Prostate gland (tissue), 2 donors: ENCODE data around the gene LRPPRC. TPM values are rescaled to one million over a fixed set of nuclear protein-coding genes. Genes with fewer than 3 reads are reported as not detected.

Experiments used
- DNase-seq: peaks from one replicate; pipeline ENCODE4 v3.0.0-alpha.2; 2019; ENCODE audit warnings: low spot score
- H3K27ac ChIP-seq, 2 donors: fragments of 200-600 bp; sonication (generic); 2 replicates each; pipeline ENCODE4 v1.5.1; 2017 to 2019
- H3K27me3 ChIP-seq: fragments of 200-600 bp; sonication (generic); replicated peaks from 2 replicates; pipeline ENCODE4 v1.5.1; 2019; ENCODE audit not compliant: insufficient read depth
- H3K36me3 ChIP-seq, 2 donors: fragments of 200-600 bp; sonication (generic); 1 replicate in 1 of 2; 2 replicates in 1 of 2; pipeline versions ENCODE4 v1.5.1 to v1.8.1; 2017 to 2019
- H3K4me1 ChIP-seq: fragments of 200-600 bp; sonication (generic); replicated peaks from 2 replicates; pipeline ENCODE4 v1.5.1; 2019
- H3K4me3 ChIP-seq, 2 donors: fragments of 200-600 bp; sonication (generic); 2 replicates each; pipeline ENCODE4 v1.5.1; 2017 to 2019
- H3K9me3 ChIP-seq: fragments of 200-600 bp; sonication (generic); 2 replicates; pipeline ENCODE4 v1.5.1; 2017
- POLR2A ChIP-seq: fragments of 450-650 bp; IDR thresholded peaks from one replicate; pipeline ENCODE4 v1.6.1; 2016; ENCODE audit warnings: antibody characterized with exemption, mild to moderate bottlenecking
- POLR2AphosphoS5 ChIP-seq: sonication (generic); formaldehyde crosslinking; IDR thresholded peaks from one replicate; pipeline ENCODE4 v1.6.1; 2017; ENCODE audit warnings: antibody characterized with exemption
- WGBS: methylation state at CpG from one replicate; pipeline ENCODE4 v1.1.5; 2018; 5-methylcytosine and 5-hydroxymethylcytosine counted together
- intact Hi-C: fragments of 100-400 bp; cut with DNase I; formaldehyde crosslinking; loops from one replicate; pipeline ENCODE4 v1.14.2; 2022
- small RNA-seq, 2 donors: library from RNA; depleted of rRNA; stranded (forward); fragments of <200 nt; gene quantifications; one replicate each; pipeline ENCODE3, GENCODE V24; 2016
- total RNA-seq, 2 donors: library from RNA; depleted of rRNA; stranded (reverse); fragments of >200 nt; gene quantifications; one replicate each; pipeline ENCODE4 v1.1.0, GENCODE V29; 2016
- TF ChIP-seq, protein P1 (sequence below), 4 experiments: fragments of 200-600 bp in 2 of 4; fragments of 450-650 bp in 2 of 4; sonication (generic) in 2 of 4; IDR thresholded peaks; 1 replicate in 3 of 4; 2 replicates in 1 of 4; pipeline ENCODE4 v1.5.1; 2016 to 2019; ENCODE audit warnings: antibody characterized with exemption in 4 of 4, mild to moderate bottlenecking in 2 of 4, moderate library complexity in 2 of 4

The LRPPRC gene
- total RNA-seq, 2 donors from 2014 or later = 49.3 to 82.3 TPM

DNA sequence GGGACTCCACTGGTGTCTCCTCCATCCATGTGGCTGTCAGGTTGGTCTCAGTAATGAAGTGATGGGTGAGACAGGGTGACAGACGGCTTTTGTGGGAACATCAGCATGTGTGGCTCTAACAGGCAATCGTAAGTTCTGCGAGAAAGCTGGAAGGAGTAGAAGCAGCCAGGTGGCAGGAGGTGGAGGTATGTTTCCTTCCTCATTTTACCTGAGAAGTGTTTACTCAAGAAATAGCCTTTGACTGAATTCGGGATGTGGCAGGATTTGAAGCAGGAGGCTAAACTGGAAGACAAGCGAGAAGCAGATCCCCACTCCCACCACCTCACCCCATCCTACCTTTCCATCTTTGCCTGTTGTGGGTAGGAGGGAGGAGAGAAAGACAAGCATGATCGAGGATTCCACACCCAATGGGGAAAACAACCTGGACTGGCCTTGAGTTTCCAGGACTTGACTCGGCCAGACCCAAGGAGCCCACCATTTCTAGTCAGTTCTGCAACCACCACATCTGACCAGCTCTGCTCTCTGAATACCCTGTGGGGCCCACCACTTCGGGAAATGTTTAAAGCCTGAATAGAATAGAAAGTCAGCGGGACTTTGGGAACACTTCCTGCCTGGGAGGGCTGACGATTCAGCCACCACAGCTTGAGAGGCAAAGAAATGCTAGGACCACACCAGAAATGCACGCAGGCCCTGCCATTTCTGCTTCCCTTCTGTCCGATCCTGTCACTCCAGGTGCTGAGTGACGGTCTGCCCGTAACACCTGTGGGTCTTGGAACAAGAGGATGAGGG, 155.8 kb downstream of the LRPPRC start:
- Histone ChIP-seq H3K4me3 (no peak overlapping the region), H3K4me1 (no peaks in the 10 kb centered on the region), H3K36me3 (no peaks in the 10 kb centered on the region), H3K27ac (no peak overlapping the region), H3K27me3 (no peaks in the 10 kb centered on the region), H3K9me3 (no peaks in the 10 kb centered on the region)
- intact Hi-C loops = no loop called here
- 84% methylated on average over 14 of the region's 14 CpGs for WGBS
- no peak for TF ChIP-seq POLR2AphosphoS5
- TF ChIP-seq, protein P1, sequence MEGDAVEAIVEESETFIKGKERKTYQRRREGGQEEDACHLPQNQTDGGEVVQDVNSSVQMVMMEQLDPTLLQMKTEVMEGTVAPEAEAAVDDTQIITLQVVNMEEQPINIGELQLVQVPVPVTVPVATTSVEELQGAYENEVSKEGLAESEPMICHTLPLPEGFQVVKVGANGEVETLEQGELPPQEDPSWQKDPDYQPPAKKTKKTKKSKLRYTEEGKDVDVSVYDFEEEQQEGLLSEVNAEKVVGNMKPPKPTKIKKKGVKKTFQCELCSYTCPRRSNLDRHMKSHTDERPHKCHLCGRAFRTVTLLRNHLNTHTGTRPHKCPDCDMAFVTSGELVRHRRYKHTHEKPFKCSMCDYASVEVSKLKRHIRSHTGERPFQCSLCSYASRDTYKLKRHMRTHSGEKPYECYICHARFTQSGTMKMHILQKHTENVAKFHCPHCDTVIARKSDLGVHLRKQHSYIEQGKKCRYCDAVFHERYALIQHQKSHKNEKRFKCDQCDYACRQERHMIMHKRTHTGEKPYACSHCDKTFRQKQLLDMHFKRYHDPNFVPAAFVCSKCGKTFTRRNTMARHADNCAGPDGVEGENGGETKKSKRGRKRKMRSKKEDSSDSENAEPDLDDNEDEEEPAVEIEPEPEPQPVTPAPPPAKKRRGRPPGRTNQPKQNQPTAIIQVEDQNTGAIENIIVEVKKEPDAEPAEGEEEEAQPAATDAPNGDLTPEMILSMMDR (IDR thresholded peaks at IDR 0.05) = no peak
- TF ChIP-seq POLR2A = no peak
- no peak for DNase-seq

DNA sequence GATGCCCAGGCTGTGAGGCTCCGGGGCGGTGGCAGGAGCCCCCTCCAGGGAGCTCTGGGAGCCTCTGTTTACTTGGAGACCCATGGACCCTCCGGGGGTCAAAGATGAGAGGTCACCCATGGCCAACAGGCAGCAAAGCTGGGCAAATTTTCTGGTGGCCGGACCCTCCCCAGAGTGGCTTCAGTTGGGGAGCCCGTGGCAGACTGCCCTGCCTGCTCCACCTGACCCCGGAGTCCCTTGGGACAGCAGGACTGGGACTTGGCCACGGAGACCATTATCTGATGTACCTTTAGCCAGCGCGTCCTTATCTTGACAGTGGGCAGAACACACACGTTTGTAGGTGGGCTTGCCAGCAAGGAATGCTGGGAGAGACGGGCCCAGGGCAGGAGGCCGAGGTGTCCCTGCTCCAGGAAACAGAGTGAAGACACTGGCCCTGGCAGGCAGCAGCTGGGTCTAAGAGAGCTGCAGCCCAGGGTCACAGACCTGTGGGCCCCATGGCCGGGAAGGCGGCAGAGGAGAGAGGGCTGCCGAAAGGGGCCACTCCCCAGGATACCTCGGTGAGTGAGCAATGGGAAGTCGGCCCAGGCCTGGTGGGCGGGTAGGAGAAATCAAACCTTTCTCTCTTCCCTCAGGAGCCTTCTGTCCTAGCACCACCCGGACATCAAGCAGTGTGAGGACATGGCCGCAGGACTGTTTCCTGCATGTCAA, 157.1 kb downstream of the LRPPRC start, which contains the start of the genes ABCG5 and ABCG8:
Gene ABCG5 (minus strand): TSS at position 280 of the 708 bp plus-strand sequence. CDS start 160 bp downstream, at position 120.
Gene ABCG8 (plus strand): TSS at position 412 of the 708 bp plus-strand sequence. CDS start 83 bp downstream, at position 495.
- no peak within 1 kb of the TSS for H3K4me3 ChIP-seq
- H3K27me3 ChIP-seq = no peaks in the 10 kb centered on the region
- TF ChIP-seq, protein P1 (IDR thresholded peaks at IDR 0.05) = no peak
- TF ChIP-seq POLR2A (no peak), POLR2AphosphoS5 (no peak)
- no peaks in the 10 kb centered on the region for H3K36me3 ChIP-seq
- 83% methylated on average over 19 of the region's 20 CpGs for WGBS
- no peaks in the 10 kb centered on the region for H3K9me3 ChIP-seq
- H3K27ac ChIP-seq = no peak within 1 kb of the TSS
- no peak for DNase-seq
- intact Hi-C loops = no loop called here
- no peaks in the 10 kb centered on the region for H3K4me1 ChIP-seq

DNA sequence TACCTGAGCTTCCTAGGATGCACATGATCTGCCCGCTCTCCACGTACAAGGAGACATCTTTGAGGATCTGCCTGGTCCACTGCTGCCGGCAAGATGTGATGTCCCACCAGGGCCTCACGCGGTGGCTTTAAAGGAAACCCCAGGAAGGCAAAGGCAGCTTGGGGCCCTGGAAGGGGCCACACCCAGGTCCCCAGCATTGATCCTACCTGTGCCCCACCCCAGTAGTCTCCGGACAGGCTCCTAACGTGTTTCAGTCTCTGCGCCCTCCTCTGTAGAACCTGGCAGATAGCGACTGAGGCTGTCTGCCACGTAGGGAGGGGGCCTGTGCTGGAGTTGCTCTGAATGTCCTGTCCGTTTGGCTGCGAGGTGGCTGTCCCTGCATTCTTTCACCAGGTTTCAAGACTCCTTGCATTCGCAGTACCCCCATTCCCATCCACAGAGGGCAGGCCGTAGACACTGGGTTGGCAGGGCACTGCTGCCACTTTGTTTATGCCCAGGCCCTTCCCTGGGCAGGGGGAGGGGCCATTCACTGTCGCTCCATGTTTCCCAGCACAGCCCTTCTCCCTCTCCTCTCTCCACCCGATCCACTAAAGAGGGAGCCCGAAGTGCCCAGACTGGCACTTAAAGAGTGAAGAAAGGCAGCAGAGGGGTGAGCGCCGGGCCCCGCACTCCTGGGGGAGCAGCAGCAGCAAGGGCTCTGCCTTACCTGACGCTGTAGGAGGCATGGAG, 157.8 kb downstream of the LRPPRC start:
- Histone ChIP-seq H3K27me3 (no peaks in the 10 kb centered on the region), H3K4me3 (no peak overlapping the region), H3K9me3 (no peaks in the 10 kb centered on the region), H3K27ac (no peak overlapping the region), H3K36me3 (no peaks in the 10 kb centered on the region), H3K4me1 (no peaks in the 10 kb centered on the region)
- TF ChIP-seq, protein P1 (IDR thresholded peaks at IDR 0.05) = no peak
- TF ChIP-seq POLR2A (no peak), POLR2AphosphoS5 (no peak)
- intact Hi-C loops = no loop called here
- WGBS = 88% methylated on average over 21 of the region's 21 CpGs
- DNase-seq = no peak

DNA sequence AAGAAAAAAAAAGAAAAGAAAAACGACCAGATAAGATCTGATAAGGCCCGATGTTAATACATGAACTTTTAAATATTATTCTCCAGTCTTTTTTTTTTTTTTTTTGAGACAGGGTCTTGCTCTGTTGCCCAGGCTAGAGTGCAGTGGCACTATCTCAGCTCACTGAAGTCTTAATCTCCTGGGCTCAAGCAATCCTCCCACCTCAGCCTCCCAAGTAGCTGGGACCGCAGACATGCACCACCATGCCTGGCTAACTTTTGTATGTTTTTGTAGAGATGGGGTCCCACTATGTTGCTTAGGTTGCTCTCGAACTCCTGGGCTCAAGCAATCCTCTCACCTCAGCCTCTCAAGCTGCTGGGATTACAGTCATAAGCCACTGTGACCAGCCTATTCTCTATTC, 158.8 kb downstream of the LRPPRC start:
- no peak for DNase-seq
- intact Hi-C loops = no loop called here
- Histone ChIP-seq H3K4me3 (no peak overlapping the region), H3K27ac (no peak overlapping the region), H3K4me1 (no peaks in the 10 kb centered on the region), H3K36me3 (no peaks in the 10 kb centered on the region), H3K9me3 (no peaks in the 10 kb centered on the region), H3K27me3 (no peaks in the 10 kb centered on the region)
- 68% methylated on average over 4 of the region's 4 CpGs for WGBS
- TF ChIP-seq POLR2A = no peak
- TF ChIP-seq, protein P1 (IDR thresholded peaks at IDR 0.05) = no peak
- no peak for TF ChIP-seq POLR2AphosphoS5

Small RNA genes lying within 50 kb of the gene (small RNA-seq; reads per million reads assigned to genes)
- gene RN7SL455P (0 reads per million in 2 donors), gene RNU6-1048P (0 reads per million in 2 donors)

Other genes with a start within 250 kb of the LRPPRC start
- gene DYNC2LI1, start 221.9 kb downstream of the LRPPRC start, total RNA-seq = 10 to 100 TPM; 26.1 to 27.3 TPM
- gene ABCG5, start 157.2 kb downstream of the LRPPRC start, total RNA-seq = not detected
- gene ABCG8, start 157.0 kb downstream of the LRPPRC start, total RNA-seq = under 1 TPM in 1 of 2 donors, not detected in 1; 0.57 TPM
- 10 to 100 TPM; 59.9 to 65.4 TPM for gene PPM1B, start 172.9 kb upstream of the LRPPRC start, total RNA-seq